Subcutaneous adipose tissue (tissue), 4 donors: ENCODE results near the gene IL1RAPL1. TPM values are rescaled to one million over a fixed set of nuclear protein-coding genes. Genes with fewer than 3 reads are reported as not detected.

Experiments used
- CTCF ChIP-seq: fragments of 450-650 bp; IDR thresholded peaks from one replicate; pipeline ENCODE4 v1.5.1; 2016; ENCODE audit warnings: low read depth, mild to moderate bottlenecking, control low read depth, antibody characterized with exemption, moderate library complexity
- total RNA-seq, 4 donors: library from RNA; depleted of rRNA; stranded (reverse); fragments of >200 nt; gene quantifications; one replicate each; pipeline ENCODE4 v1.1.0, GENCODE V29; 2016

The IL1RAPL1 gene
- total RNA-seq, 4 donors from 2014 or later, result 0.66 TPM; not detected in 3

DNA sequence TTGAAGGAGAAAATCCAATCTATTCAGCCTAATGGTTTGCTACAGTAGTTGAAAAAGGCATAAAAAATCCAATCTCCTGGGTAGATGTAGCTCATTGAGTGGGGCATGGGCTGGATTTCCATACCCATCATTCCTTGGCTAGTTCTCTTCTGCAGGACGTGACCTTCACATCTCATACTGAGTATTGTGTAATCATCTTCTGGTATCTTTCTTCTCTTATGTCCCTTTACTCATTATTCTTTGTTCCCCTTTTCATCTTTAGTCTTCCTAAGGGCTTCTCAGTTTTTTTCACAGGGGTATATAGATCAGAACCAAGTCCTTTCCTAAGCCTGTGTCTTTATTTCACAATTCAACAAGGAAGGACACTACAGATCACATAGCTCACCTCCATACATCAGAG lies 900.5 kb downstream of the IL1RAPL1 start:
- TF ChIP-seq CTCF, result no peak

GRCh38 chrX:29488919-29489318 lies 901.7 kb downstream of the IL1RAPL1 start:
- no peak for TF ChIP-seq CTCF

GRCh38 chrX:29490606-29491005 lies 903.4 kb downstream of the IL1RAPL1 start:
- no peak for TF ChIP-seq CTCF

DNA sequence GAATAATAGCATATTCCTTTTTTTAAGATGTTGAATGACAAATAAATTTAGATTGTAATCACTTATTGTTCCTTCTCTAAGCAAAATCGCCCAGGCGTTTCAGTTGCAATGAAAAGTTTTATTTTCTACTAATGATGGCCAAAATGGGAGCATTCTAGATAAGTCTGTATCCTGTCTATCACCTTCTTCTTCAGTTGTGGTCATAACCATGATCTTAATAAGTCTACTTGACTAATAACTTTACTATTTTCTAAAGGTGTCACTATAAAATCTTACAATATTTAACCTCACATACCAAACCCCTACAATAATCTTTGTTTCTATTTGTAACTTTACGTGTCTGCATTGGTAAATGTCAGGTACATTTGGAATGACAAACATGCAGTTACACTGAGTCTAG lies 904.4 kb downstream of the IL1RAPL1 start:
- no peak for TF ChIP-seq CTCF

GRCh38 chrX:29496636-29497180 lies 909.5 kb downstream of the IL1RAPL1 start:
- no peak for TF ChIP-seq CTCF

GRCh38 chrX:29506729-29507128 lies 919.5 kb downstream of the IL1RAPL1 start:
- TF ChIP-seq CTCF, result no peak

GRCh38 chrX:29518100-29518499 lies 930.9 kb downstream of the IL1RAPL1 start:
- no peak for TF ChIP-seq CTCF
